GM18511 (cell line): ENCODE results near the gene PRSS48.
"Not testable (repeated sequence)": the region's sequence is repeated elsewhere in the genome, so short reads cannot be mapped to it uniquely, and the experiment has no call there.

Experiments
- ATAC-seq: cut with Tn5 transposase; IDR thresholded peaks from one replicate; pipeline ENCODE4 v1.9.1; 2021; ENCODE audit warnings: mild to moderate bottlenecking, moderate library complexity; ENCODE audit not compliant: unreplicated experiment

The PRSS48 gene, protein sequence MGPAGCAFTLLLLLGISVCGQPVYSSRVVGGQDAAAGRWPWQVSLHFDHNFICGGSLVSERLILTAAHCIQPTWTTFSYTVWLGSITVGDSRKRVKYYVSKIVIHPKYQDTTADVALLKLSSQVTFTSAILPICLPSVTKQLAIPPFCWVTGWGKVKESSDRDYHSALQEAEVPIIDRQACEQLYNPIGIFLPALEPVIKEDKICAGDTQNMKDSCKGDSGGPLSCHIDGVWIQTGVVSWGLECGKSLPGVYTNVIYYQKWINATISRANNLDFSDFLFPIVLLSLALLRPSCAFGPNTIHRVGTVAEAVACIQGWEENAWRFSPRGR

DNA sequence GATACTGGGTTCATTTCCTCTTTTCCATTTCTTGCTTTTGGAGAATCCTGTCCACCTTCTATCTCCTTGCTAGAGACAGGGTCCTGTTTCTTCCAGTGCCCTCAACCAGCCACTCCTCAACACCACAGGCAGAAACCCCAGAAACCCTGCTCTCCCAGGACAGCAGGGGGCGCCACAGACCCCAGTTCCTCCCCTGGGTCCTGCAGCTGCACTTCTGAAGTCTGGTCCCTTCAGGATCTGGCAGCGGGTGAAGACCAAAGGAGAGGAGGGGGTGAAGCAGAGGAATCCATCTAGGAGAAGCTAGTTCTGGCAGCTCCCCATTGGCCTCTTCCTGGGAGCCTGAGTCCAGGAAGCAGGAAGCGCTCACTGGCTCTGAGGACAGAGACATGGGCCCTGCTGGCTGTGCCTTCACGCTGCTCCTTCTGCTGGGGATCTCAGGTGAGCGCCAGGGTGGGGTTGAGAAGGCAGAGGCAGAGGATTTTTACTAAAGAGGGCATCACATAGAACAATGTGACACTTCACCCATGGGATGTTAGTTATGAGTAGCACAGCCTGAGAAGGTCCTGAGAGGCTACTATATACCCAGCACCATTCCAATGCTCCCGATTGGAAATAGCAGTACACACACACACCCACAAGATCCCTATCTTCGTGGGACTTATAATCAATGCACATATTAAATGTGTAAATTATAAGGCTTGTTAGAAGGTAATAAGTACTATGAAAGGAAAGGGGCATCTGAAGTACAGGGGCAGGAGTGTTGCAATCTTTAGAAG, at the start of gene PRSS48:
Gene PRSS48 (plus strand): TSS at position 375 of the 776 bp plus-strand sequence. CDS start 12 bp downstream, at position 387.
- ATAC-seq, result no peak

DNA sequence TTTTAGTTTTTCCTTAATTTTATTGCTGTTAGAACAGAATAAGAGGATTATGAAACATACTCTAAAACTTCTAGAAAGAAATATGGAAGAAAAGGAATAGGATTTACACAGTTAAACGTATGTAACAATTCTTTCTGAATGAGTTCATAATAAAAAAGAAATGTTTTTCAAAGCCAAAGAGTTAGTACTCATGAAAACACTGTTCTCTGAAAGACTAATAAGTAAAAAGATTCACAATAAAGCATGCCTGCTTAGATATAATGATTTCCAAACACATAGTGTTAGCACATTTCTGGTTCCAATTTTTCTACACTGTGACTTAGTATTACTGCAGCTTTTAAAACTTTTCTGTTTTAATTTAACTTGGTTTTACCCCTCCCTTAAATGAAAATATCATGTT, 49.8 kb upstream of the PRSS48 start:
- ATAC-seq, result no peak

DNA sequence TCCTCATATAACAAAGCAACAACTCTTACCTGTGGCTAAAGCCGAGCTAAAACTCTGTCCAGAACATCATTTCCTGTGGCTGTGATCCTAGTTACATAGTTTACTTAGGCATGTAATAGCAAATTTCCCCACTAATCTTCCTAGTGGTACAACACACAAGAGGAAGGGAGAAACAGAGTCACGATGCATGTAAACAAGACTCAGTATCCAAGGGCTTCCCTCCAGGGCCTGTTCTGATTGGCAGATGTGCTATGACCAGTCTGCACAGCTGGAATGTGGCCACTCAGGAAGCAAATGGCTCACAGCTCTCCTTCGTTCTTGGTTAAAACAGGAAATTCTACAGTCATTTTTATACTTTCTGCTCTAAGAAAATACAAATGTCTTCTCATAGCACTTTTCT, 49.2 kb upstream of the PRSS48 start:
- no peak for ATAC-seq

DNA sequence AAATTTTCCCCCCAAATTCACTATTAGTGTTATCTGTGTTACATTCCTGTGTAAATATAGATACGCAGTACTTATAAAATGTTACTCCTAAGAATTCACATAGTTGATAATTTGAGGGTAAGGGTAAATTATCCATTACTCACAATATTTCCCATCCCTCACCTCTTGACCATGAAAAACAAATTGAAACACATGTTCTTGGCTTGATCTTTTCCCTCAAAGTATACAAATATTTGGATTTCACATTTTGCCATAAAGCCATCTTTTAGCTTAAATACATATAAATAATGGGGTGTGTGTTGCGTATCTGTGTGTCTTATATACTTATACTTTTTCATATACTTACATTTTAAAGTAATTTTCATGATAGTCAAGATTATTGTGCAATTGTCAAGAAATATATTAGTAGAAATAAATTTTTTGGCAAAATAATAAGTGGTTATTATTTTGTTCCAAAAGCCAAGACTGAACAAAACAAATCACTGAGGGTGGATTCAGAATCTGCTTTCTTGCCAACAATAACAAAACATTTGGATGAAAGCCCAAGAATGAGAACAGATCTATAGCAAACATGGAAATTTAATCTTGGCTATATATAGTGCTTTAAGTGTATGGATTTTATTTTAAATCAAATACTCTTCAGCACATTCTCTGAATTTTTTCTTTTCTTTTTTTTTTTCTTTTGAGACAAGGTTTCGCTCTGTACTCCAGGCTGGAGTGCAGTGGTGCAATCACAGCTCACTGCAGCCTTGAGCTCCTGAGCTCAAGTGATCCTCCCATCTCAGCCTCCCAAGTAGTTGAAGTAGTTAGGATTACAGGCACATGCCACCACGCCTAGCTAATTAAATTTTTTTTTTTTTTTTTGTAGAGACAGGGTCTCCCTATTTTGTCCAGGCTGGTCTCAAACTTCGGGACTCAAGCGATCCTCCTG, 48.5 kb upstream of the PRSS48 start:
- ATAC-seq, result no peak

DNA sequence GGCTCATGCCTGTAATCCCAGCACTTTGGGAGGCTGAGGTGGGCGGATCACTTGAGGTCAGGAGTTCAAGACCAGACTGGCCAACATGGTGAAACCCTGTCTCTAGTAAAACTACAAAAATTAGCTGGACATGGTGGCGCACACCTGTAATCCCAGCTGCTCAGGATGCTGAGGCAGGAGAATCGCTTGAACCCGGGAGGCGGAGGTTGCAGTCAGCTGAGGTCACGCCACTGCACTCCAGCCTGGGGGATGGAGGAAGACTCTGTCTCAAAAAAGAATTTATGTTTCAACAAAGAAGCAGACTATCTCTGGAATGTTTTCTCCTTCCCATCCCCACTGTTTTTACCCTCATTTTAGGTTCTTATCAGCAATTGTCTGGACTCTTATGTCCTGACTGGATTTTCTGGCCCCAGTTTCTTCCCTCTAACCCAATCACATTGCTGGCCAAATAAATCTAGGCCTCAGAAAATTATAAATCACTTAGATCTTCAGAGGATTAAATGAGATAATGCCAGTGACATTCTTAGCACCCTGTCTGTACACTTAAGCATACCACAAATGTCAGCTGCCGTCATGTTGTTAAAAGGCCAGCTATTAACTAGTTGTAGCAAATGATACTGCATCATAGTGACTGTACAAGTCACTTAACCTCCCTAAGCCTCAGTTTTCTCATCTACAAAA, 44.9 kb upstream of the PRSS48 start:
- no peak for ATAC-seq

DNA sequence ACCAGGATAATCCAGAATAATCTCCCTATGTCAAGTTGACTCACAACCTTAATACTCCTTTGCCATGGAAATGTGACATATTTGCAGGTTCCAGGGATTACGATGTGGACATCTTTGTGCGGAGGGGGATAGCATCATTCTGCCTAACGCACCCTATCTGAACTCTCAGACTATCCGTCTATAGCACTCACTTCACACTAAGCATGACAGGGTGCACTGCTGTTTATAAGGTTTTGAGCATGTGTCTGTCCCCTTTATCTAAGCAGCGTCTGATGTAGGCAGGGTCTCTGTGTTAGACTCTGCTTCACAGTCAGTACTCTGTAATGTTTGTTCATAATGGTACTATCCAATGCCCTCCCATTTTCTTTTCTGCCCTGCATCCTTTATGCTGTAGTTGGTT, 43.4 kb upstream of the PRSS48 start:
- no peak for ATAC-seq

DNA sequence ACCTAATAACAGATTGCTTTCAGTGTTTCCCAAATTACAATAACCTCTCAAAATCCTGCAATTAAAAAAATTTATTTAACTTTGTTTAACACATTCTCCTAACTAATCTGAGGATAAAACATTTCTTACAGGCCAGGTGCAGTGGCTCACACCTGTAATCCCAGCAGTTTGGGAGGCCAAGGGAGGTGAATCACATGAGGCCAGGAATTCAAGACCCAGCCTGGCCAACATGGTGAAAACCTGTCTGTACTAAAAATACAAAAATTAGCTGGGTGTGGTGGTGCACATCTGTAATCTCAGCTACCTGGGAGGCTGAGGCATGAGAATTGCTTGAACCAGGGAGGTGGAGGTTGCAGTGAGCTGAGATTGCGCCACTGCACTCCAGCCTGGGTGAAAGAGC, 41.6 kb upstream of the PRSS48 start:
- not testable (repeated sequence) for ATAC-seq

DNA sequence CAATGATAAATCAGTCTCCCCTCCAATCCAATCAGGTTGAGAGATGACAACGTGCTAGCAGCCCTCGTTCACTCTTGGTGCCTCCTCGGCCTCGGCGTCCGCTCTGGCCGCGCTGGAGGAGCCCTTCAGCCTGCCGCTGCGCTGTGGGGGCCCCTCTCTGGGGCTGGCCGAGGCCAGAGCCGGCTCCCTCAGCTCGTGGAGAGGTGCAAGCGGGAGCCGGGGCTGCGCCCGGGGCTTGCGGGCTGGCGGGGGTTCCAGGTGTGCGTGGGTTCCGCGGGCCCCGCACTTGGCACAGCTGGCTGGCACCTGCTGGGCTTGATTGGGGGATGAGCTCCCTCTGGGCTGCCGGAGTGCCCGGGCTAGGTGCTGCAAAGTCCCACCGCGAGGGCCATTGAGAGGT, 40.9 kb upstream of the PRSS48 start:
- ATAC-seq, result no peak

DNA sequence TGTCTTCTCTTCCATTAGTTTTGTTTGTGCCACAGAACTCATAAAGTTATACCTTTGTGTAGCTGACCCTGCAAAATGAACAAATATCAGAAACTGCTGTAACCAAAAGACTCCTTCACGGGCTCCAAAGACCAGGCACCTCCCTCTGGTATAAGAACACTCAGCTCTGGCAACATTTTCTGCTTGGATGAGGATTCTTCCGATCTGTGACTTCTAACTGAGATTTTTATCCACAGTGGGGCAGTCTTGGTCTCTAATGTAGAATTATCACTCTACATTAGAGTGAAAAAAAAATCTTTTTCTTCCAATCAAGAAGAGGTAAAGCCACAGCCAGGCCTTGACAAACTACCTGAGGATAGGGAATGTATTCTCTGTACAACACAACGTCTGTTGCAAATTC, 38.5 kb upstream of the PRSS48 start:
- no peak for ATAC-seq

DNA sequence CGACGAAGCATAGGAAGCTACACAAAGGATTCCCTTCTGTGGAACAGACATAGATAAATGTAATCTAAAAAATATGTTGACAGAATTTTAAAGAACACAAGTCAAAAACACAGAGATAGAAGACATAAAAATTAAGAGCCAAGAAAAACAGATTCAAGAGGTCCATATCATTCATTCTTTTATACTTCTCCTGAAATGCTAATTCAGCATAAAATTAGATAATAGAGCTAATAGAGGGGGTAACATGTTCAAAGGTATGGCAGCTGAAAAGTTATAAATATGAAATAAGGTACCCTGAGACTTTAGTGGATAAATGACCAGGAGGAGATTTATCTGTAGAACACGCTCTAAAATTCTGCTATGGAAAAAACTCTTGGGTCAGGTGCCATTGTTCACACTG, 37.4 kb upstream of the PRSS48 start:
- no peak for ATAC-seq

DNA sequence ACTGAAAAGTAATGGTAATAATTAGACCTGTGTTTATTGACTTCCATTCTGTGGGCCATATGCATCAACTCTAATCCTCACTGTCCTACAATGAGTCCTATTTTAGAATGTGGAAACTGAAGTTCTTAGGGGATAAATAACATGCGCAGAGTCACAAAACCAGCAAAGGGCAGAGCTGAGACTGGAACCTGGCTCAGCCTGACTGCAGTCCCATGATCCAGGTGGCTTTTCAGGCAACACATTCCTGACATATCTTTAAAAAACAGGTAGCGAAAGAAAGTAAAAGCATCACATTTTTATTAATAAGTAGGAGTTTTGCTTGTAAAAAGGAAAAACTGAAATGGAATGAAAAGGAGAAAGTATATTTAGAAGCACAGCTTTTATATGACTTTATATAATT, 34.7 kb upstream of the PRSS48 start:
- no peak for ATAC-seq

DNA sequence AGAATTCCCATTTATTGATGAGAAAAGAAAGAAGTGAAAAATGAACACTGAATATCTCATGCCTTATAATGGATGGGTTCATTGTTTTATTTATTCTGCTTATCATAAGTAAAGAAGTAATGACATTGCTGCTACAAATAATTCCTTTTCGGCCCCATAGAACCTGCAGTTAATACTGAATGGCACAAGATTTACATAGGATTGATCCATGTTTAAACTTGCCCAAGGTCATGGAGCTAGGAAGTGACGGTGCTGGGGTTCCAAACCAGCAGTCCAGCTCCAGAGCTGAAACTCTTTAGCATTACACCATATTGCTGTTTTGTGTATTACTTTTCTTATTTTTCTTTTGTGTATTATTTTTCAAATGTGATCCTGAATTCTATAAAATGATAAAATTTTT, 30.2 kb upstream of the PRSS48 start:
- no peak for ATAC-seq

DNA sequence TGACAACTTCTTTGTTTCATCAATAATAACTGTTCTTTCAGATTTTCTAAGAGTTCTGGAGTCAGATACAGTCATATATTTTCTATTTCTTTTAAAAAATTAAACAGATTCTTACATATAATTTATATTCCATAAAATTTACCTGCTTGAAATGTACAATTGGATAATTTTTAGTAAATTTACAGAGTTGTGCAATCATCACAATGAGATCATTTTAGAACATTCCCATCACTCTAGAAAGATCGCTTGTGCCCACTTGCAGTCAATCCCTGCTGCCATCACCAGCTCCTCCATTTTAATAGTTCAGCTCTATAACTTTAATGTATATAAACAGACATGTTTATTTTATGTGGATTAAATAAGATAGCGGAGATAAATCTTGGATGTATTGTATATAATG, 29.6 kb upstream of the PRSS48 start:
- ATAC-seq, result no peak

DNA sequence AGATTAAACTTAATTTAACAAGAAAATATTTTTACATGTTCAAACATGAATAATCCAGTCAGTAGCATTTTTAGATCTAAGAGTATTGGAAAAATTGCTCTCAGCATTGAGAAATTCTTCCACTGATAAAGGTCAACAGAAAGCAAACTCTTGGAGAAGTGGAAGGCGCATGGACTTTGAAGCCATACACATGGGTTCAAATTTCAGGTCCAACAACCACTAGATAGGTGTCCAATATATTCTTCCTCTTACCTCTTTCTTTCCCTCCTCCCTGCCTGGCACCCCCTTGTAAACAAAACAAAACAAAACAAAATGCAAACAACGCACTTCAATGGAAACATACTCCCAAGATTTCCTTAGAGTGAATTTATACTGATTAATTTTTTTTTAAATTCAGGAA, 28.4 kb upstream of the PRSS48 start:
- ATAC-seq, result no peak

DNA sequence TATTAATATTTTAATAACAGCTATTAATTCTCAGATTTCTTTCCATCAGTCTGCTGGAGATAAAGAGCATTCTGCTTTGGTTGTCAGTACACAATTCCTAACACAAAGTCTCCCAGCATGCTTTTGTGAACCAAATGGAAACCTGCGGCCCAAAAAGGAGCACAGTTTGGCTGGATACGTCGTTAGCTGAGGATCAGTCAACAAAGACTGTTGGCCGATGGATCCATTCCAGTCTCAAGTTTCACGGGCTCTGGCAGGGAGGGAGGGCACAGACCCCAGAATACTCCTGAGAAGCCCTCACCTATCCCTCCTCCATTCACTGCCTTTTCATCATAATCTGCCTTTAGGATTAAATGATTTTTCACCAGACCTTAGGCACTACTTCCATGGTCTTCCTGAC, 26.3 kb upstream of the PRSS48 start:
- ATAC-seq, result no peak

DNA sequence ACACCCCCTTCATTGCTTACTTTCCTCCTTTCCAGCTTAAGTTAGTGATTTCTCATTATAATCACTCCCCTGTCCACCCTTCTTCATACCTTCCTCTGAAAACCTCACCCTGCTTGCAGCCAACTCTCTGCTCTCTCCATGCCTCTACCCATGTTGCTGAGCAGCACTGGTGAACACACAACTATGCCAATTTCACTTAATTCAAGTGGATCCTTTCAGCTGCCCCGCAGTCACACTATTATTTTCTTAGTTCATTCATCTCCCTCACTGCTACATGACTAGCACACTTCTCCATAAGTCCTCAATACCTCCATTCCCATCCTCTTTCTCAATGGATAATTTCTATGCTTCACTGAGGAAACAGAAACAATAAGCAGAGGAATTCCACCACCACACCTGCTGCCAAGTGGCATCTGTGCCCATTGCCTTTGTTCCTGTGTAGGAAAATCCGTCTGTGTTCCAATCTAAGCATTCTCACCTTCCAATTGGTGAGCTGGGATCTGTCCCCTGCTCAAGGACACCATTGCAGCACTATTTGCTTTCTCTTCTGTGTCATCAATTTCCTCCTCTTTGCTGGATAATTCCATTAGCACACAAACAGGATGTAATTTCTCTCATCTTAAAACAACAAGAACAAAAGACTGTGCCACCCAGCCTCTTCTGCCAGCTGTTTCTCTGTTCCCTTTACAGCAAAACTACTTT, 25.2 kb upstream of the PRSS48 start:
- ATAC-seq, result no peak

DNA sequence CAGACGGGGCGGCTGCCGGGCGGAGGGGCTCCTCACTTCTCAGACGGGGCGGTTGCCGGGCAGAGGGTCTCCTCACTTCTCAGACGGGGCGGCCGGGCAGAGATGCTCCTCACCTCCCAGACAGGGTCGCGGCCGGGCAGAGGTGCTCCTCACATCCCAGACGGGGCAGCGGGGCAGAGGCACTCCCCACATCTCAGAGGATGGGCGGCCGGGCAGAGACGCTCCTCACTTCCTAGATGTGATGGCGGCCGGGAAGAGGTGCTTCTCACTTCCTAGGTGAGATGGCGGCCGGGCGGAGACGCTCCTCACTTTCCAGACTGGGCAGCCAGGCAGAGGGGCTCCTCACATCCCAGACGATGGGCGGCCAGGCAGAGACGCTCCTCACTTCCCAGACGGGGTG, 21.7 kb upstream of the PRSS48 start:
- ATAC-seq, result not testable (repeated sequence)

DNA sequence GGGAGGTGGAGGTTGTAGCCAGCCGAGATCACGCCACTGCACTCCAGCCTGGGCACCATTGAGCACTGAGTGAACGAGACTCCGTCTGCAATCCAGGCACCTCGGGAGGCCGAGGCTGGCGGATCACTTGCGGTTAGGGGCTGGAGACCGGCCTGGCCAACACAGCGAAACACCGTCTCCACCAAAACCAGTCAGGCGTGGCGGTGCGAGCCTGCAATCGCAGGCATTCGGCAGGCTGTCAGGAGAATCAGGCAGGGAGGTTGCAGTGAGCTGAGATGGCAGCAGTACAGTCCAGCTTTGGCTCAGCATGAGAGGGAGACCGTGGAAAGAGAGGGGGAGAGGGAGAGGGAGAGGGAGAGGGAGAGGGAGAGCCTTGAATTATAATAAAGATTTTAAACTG, 21.3 kb upstream of the PRSS48 start:
- not testable (repeated sequence) for ATAC-seq

DNA sequence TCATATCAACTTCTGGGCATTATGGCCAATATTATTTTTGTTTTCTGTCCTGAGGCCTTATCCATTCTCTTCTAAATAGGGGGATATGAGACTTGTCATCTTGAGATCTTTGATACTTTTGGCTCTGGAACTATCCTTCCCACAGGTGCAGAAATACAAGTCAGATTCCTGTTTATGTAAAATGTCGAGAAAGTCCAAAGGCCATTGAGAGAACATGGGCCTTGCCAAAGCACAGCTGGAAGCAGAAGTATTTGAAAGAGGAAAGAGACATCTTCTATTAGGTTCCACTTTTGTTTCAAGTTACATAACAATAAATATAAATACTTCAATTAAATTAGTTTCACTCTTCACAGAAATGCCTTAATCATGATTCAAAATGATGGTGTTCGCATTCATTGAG, 20.8 kb upstream of the PRSS48 start:
- ATAC-seq, result no peak

DNA sequence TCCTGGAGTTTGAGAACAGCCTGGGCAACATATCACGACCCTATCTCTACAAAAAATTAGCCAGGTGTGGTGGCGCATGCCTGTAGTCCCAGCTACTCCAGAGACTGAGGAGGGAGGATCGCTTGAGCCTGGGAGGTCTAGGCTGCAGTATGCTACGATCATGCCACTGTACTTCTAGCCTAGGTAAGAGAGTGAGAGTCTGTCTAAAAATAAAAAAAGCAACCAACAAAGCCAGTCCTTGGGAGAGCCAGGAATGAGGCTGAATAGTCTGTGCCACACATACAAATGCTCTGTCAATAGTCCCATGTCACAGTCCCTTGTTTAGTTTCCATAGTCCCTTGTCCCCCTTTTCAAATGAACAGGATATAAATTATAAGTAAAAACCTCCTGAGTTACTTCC, 19.3 kb upstream of the PRSS48 start:
- ATAC-seq, result no peak
